PC-9 (cell line): ENCODE results near the gene ARHGAP45. TPM values are rescaled to one million over a fixed set of nuclear protein-coding genes. Genes with fewer than 3 reads are reported as not detected.

Experiments
- BruUV-seq: library from RNA; stranded (reverse); fragments of 400-500 nt; replicated peaks from 2 replicates; lab custom pipeline; 2021; lab: Mats Ljungman, UMichigan
- CTCF ChIA-PET: fragments of 300-600 bp; sonication (Branson Sonifier 250); formaldehyde crosslinking; loops from one replicate; lab custom pipeline; 2022; ENCODE audit warnings: antibody characterized with exemption; lab: Charles Lee
- POLR2A ChIA-PET: fragments of 300-600 bp; sonication (Branson Sonifier 250); formaldehyde crosslinking; loops from one replicate; lab custom pipeline; 2022; ENCODE audit warnings: antibody characterized with exemption; ENCODE audit not compliant: unreplicated experiment; lab: Charles Lee
- DNase-seq, 2 experiments: peaks; one replicate each; pipeline versions ENCODE4 v3.0.0 to v3.0.0-alpha.2; 2015 to 2022; ENCODE audit warnings: mixed read lengths in 1 of 2
- H2AFZ ChIP-seq: fragments of 200-600 bp; sonication (generic); 2 replicates; pipeline ENCODE4 v1.8.1; 2017; ENCODE audit warnings: antibody characterized with exemption
- H3F3A ChIP-seq: fragments of 200-600 bp; sonication (generic); 2 replicates; pipeline ENCODE4 v1.8.1; 2017; ENCODE audit warnings: antibody characterized with exemption, mild to moderate bottlenecking, low read depth; ENCODE audit not compliant: insufficient read depth
- H3K27ac ChIP-seq: fragments of 200-600 bp; sonication (generic); 2 replicates; pipeline ENCODE4 v1.6.1; 2016; ENCODE audit warnings: mixed run types
- H3K27me3 ChIP-seq: fragments of 200-600 bp; sonication (generic); 2 replicates; pipeline ENCODE4 v1.6.1; 2016; ENCODE audit warnings: low read depth, mixed run types; ENCODE audit not compliant: insufficient read depth
- H3K36me3 ChIP-seq: fragments of 200-600 bp; sonication (generic); 2 replicates; pipeline ENCODE4 v1.6.1; 2016; ENCODE audit warnings: low read depth, mixed run types
- H3K4me1 ChIP-seq: fragments of 200-600 bp; sonication (generic); replicated peaks from 2 replicates; pipeline ENCODE4 v1.6.1; 2016; ENCODE audit warnings: mixed run types; ENCODE audit not compliant: insufficient read depth
- H3K4me2 ChIP-seq: fragments of 200-600 bp; sonication (generic); 2 replicates; pipeline ENCODE4 v1.6.1; 2017; ENCODE audit warnings: mixed run types
- H3K4me3 ChIP-seq: fragments of 200-600 bp; sonication (generic); 2 replicates; pipeline ENCODE4 v1.6.1; 2016; ENCODE audit warnings: mixed run types
- H3K79me2 ChIP-seq: fragments of 200-600 bp; sonication (generic); 2 replicates; pipeline ENCODE4 v1.6.1; 2017; ENCODE audit warnings: low read depth, mixed run types
- H3K9me2 ChIP-seq: fragments of 200-600 bp; sonication (generic); 2 replicates; pipeline ENCODE4 v1.8.1; 2017; ENCODE audit warnings: mild to moderate bottlenecking; ENCODE audit not compliant: insufficient read depth
- H3K9me3 ChIP-seq: fragments of 200-600 bp; sonication (generic); 2 replicates; pipeline ENCODE4 v1.8.1; 2016; ENCODE audit warnings: low read depth; ENCODE audit not compliant: insufficient read depth
- H4K20me1 ChIP-seq: fragments of 200-600 bp; sonication (generic); 2 replicates; pipeline ENCODE4 v1.8.1; 2017; ENCODE audit not compliant: insufficient read depth
- EZH2 ChIP-seq: fragments of 200-600 bp; sonication (generic); IDR thresholded peaks from 2 replicates; pipeline ENCODE4 v1.8.0; 2017; ENCODE audit warnings: antibody characterized with exemption, low read depth
- intact Hi-C: fragments of 100-400 bp; cut with micrococcal nuclease; formaldehyde crosslinking; loops from one replicate; pipeline ENCODE4 v1.10.0; 2022; ENCODE audit not compliant: unreplicated experiment
- total RNA-seq: library from RNA; stranded (reverse); gene quantifications from 2 replicates; pipeline ENCODE4 v1.2.3, GENCODE V29; 2021
- TF ChIP-seq, protein P1 (sequence below): fragments of 200-600 bp; sonication (generic); conservative IDR thresholded peaks from 2 replicates; pipeline ENCODE4 v1.6.1; 2017; ENCODE audit warnings: mixed run types, antibody characterized with exemption, mild to moderate bottlenecking, moderate library complexity

The ARHGAP45 gene
- total RNA-seq, 1 experiment from 2014 or later: 20.2 TPM

DNA sequence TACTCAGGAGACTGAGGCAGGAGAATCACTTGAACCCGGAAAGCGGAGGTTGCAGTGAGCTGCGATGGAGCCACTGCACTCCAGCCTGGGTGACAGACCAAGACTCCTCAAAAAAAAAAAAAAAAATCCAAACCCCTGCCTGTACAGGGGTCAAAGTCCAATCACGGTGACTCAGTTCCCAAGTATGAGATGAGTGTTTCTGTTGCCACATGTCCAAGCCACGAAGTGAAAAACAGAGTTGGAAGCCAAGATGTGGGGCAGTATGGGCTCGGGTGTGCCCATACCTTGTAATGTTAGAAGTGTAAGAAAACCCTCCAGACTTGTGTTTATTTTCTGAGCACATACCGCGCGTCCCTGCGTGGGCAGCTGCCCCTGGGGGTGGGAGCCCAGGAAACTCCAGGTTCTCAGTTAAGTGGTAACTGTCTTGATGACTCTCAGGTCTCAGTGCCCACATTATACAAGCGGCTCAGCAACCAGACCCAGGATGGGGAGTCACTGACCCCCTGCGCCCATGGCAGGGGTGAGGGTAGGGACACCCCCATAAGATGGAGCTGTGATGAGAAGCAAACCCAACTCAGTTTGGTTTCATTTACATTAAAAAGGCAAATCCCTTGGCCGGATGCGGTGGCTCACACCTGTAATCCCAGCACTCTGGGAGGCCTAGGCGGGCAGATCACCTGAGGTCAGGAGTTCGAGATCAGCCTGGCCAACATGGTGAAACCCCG lies 35.6 kb downstream of the ARHGAP45 start:
- H3K27ac ChIP-seq: peak overlapping the region; percentile 97
- peak overlapping the region; percentile 49; the same call in 1 of the 2 replicates for H3K4me3 ChIP-seq
- H3F3A ChIP-seq: peaks cover 82% of the 10 kb centered on the region
- POLR2A ChIA-PET: interaction anchor here (0.5 to 0.7 kb wide), 4 partner anchors 28 to 118 kb away, joined by 3 to 17 read pairs (median 4); no protein-coding TSS in a partner anchor
- H4K20me1 ChIP-seq: peaks cover 26% of the 10 kb centered on the region
- CTCF ChIA-PET: interaction anchor here (0.6 to 0.7 kb wide), 3 partner anchors 53 to 317 kb away, joined by 3 to 4 read pairs (median 3); no protein-coding TSS in a partner anchor
- peaks cover 81% of the 10 kb centered on the region for H3K4me1 ChIP-seq
- no peaks in the 10 kb centered on the region for H3K27me3 ChIP-seq
- DNase-seq: peak; percentile 84 to 97
- intact Hi-C loops: loop anchor here (2.0 to 5.0 kb wide), 4 partner anchors 35 to 86 kb away; partner anchors contain the start of gene ARHGAP45
- no TSS peak for BruUV-seq
- no peaks in the 10 kb centered on the region for H3K9me2 ChIP-seq
- H3K36me3 ChIP-seq: no peaks in the 10 kb centered on the region
- H2AFZ ChIP-seq: no peak overlapping the region
- no peak for TF ChIP-seq EZH2
- TF ChIP-seq, protein P1, sequence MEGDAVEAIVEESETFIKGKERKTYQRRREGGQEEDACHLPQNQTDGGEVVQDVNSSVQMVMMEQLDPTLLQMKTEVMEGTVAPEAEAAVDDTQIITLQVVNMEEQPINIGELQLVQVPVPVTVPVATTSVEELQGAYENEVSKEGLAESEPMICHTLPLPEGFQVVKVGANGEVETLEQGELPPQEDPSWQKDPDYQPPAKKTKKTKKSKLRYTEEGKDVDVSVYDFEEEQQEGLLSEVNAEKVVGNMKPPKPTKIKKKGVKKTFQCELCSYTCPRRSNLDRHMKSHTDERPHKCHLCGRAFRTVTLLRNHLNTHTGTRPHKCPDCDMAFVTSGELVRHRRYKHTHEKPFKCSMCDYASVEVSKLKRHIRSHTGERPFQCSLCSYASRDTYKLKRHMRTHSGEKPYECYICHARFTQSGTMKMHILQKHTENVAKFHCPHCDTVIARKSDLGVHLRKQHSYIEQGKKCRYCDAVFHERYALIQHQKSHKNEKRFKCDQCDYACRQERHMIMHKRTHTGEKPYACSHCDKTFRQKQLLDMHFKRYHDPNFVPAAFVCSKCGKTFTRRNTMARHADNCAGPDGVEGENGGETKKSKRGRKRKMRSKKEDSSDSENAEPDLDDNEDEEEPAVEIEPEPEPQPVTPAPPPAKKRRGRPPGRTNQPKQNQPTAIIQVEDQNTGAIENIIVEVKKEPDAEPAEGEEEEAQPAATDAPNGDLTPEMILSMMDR: no peak
- peak overlapping the region; percentile 82 for H3K4me2 ChIP-seq
- peaks cover 19% of the 10 kb centered on the region for H3K79me2 ChIP-seq
- H3K9me3 ChIP-seq: peaks cover 8% of the 10 kb centered on the region; the same call in 1 of the 2 replicates

DNA sequence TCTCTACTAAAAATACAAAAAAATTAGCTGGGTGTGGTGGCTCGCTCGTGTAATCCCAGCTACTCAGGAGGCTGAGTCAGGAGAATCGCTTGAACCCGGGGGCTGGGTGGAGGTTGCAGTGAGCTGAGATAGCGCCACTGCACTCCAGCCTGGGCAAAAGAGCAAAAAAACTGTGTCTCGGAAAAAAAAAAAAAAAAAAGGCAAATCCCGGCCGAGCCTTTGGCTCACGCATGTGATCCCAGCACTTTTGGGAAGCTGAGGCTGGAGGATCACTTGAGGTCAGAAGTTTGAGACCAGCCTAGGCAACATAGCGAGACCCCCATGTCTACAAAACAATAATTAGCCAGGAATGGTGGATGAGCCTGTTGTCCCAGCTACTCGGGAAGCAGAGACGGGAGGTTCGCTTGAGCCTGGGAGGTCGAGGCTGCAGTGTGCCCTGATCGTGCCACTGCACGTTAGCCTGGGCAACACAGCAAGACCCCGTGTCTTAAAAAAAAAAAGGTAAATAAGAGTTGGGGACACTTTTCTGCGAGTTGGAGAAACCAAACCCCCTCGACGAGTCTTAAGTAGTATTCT lies 36.3 kb downstream of the ARHGAP45 start:
- Histone ChIP-seq H3K27ac (peak overlapping the region; percentile 97), H3K36me3 (no peaks in the 10 kb centered on the region), H3K4me2 (peak overlapping the region; percentile 82), H3K9me3 (peaks cover 8% of the 10 kb centered on the region; the same call in 1 of the 2 replicates), H3K27me3 (no peaks in the 10 kb centered on the region), H3K9me2 (no peaks in the 10 kb centered on the region), H3K79me2 (peaks cover 19% of the 10 kb centered on the region), H3K4me3 (peak overlapping the region; percentile 49; the same call in 1 of the 2 replicates), H3K4me1 (peaks cover 78% of the 10 kb centered on the region), H4K20me1 (peaks cover 30% of the 10 kb centered on the region), H2AFZ (no peak overlapping the region; the same call in 1 of the 2 replicates), H3F3A (peaks cover 80% of the 10 kb centered on the region)
- BruUV-seq: TSS peak; percentile 87
- TF ChIP-seq EZH2: no peak
- TF ChIP-seq, protein P1: no peak
- ChIA-PET POLR2A (interaction anchor here (0.5 to 1.0 kb wide), 6 partner anchors 28 to 166 kb away, joined by 3 to 27 read pairs (median 4); partner anchors contain the start of gene CIRBP), CTCF (interaction anchor here (0.6 to 0.7 kb wide), 3 partner anchors 53 to 317 kb away, joined by 3 to 4 read pairs (median 3); no protein-coding TSS in a partner anchor)
- no peak for DNase-seq
- intact Hi-C loops: loop anchor here (2.0 to 5.0 kb wide), 4 partner anchors 36 to 86 kb away; partner anchors contain the start of gene ARHGAP45

DNA sequence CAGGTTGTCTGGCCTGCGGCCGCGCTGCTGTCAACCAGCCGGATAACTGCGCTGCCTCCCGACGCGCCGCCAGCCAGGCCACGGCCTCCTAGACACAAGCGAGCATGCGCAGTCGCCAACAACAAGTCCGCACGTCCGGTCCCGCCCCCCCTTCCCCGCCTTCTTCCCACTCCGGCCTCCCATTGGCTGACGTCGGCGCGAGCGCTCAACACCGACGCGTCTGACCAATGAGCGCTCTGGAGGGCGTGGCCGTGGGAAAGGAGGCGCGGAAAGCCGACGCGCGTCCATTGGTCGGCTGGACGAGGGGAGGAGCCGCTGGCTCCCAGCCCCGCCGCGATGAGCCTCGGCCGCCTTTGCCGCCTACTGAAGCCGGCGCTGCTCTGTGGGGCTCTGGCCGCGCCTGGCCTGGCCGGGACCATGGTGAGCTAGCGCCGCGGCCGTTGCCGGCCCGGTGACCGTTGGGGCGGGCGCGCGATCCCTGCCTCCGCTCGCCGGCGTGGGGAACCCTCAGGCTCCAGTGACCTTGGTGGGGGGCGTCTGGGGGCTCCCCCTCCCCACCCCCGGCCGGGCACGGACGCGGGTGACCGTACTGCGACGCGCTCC lies 36.8 kb downstream of the ARHGAP45 start, which contains the start of gene GPX4:
TSS of gene GPX4 (plus strand) at position 287 of the 603 bp plus-strand sequence. CDS start at position 337, 50 bp downstream.
- ChIA-PET CTCF (no interaction called here), POLR2A (interaction anchor here (0.6 to 1.0 kb wide), 7 partner anchors 38 to 478 kb away, joined by 3 to 27 read pairs (median 6); partner anchors contain the start of gene CIRBP)
- peak within 1 kb of the TSS; percentile 97 for H3K27ac ChIP-seq
- H3K4me2 ChIP-seq: peak within 1 kb of the TSS; percentile 88
- no peak for TF ChIP-seq EZH2
- TF ChIP-seq, protein P1: no peak
- peaks cover 72% of the 10 kb centered on the region for H3K4me1 ChIP-seq
- peaks cover 8% of the 10 kb centered on the region; the same call in 1 of the 2 replicates for H3K9me3 ChIP-seq
- H3F3A ChIP-seq: peaks cover 74% of the 10 kb centered on the region
- H3K79me2 ChIP-seq: peaks cover 19% of the 10 kb centered on the region
- H3K27me3 ChIP-seq: no peaks in the 10 kb centered on the region
- intact Hi-C loops: loop anchor here (2.0 to 5.0 kb wide), 4 partner anchors 37 to 87 kb away; partner anchors contain the start of gene ARHGAP45
- H3K36me3 ChIP-seq: no peaks in the 10 kb centered on the region
- DNase-seq: peak; percentile 93 to 96
- H4K20me1 ChIP-seq: peaks cover 30% of the 10 kb centered on the region
- BruUV-seq: no TSS peak
- H2AFZ ChIP-seq: no peak within 1 kb of the TSS; the same call in 1 of the 2 replicates
- H3K4me3 ChIP-seq: peak within 1 kb of the TSS; percentile 78
- no peaks in the 10 kb centered on the region for H3K9me2 ChIP-seq
